Cardiac septum (tissue), 1 donor: ENCODE data around the gene WDR88. TPM values are rescaled to one million over a fixed set of nuclear protein-coding genes. Genes with fewer than 3 reads are reported as not detected.
"Not testable (repeated sequence)": the region's sequence is repeated elsewhere in the genome, so short reads cannot be mapped to it uniquely, and the experiment has no call there.

Source experiments
- DNase-seq: peaks from one replicate; pipeline ENCODE4 v3.0.0-alpha.2; 2020; ENCODE audit warnings: low spot score
- intact Hi-C: fragments of 100-400 bp; cut with DNase I; formaldehyde crosslinking; loops from one replicate; pipeline ENCODE4 v1.14.0; 2022
- total RNA-seq: library from RNA; stranded (reverse); fragmentation: NEBNext Ultra II Directional; extraction: Animal tissue kit (Norgen Biotek cat#: 25700); gene quantifications from one replicate; pipeline ENCODE4 v1.2.1, GENCODE V29; 2021
- donor health status: DM: no; HTN: no; CAD: no.

The WDR88 gene
- total RNA-seq, 1 donor from 2014 or later, result not detected

DNA sequence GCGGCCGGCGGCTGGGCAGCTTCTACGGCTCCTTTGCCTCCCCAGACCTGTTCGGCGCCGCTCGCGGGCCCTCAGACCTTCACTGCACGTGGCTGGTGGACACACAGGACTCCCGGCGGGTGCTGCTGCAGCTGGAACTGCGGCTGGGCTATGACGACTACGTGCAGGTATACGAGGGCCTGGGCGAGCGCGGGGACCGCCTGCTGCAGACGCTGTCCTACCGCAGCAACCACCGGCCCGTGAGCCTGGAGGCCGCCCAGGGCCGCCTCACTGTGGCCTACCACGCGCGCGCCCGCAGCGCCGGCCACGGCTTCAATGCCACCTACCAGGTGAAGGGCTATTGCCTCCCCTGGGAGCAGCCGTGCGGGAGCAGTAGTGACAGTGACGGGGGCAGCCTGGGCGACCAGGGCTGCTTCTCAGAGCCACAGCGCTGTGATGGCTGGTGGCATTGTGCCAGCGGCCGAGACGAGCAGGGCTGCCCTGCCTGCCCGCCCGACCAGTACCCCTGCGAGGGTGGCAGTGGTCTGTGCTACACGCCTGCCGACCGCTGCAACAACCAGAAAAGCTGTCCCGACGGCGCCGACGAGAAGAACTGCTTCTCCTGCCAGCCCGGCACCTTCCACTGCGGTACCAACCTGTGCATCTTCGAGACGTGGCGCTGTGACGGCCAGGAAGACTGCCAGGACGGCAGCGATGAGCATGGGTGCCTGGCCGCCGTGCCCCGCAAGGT, 73.8 kb downstream of the WDR88 start:
- intact Hi-C loops, result no loop called here
- DNase-seq, result no peak

DNA sequence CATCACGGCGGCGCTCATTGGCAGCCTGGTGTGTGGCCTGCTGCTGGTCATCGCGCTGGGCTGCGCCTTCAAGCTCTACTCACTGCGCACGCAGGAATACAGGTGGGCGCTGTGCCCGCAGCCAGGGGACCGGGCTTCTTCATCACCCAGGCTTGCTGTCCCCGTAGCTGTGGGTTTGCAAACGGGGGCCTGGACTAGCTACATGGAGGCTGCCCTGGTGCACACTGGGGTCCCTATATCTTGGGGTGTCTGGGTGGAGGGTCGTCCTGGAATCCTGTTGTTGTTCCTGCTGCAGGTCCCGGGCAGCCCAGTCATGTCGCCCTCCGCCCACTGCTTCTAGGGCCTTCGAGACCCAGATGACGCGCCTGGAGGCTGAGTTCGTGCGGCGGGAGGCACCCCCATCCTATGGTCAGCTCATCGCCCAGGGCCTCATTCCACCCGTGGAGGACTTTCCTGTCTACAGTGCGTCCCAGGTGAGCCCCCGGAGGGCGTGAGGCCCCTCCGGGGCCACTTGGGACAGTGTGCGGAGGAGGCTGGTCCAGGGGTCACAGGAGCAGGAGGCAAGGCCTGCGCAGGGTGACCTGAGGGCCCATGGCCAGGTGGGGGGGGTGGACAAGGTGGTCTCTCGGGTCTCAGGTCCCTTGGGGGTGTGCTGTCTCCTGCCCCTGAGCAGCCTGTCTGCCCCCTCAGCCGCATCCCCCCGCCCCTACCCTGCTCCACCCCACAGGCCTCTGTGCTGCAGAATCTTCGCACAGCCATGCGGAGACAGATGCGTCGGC, 74.5 kb downstream of the WDR88 start:
- intact Hi-C loops, result no loop called here
- DNase-seq, result no peak

DNA sequence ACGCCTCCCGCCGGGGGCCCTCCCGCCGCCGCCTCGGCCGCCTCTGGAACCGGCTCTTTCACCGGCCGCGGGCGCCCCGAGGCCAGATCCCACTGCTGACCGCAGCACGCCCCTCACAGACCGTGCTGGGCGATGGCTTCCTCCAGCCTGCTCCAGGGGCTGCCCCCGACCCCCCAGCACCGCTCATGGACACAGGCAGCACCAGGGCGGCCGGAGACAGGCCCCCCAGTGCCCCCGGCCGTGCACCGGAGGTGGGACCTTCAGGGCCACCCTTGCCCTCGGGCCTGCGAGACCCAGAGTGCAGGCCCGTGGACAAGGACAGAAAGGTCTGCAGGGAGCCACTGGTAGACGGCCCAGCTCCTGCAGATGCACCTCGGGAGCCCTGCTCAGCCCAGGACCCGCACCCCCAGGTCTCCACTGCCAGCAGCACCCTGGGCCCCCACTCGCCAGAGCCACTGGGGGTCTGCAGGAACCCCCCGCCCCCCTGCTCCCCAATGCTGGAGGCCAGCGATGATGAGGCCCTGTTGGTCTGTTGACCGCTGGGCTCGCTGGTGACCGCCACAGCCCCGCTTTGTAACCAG, 75.2 kb downstream of the WDR88 start:
- intact Hi-C loops, result no loop called here
- DNase-seq, result no peak

DNA sequence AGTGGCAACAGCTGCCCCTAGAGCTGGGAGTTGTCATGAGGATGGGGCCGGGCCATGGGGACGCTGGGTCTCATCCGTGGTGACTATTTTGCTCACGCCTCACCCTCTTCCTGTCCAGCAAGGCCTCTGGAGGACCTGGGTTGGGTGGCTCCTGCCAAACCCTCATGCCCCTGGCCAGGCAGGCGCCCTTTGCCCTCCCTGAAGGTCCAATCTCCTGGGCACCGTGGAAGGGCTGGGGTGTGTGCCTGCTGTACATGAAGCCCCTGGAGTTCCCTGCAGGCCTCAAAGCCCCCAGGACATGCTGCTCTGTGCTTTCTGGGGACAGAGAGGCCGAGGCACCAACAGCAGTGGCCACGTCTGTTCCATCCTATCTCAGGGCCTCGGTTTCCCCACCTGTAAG, 76.0 kb downstream of the WDR88 start:
- no peak for DNase-seq
- intact Hi-C loops, result no loop called here

DNA sequence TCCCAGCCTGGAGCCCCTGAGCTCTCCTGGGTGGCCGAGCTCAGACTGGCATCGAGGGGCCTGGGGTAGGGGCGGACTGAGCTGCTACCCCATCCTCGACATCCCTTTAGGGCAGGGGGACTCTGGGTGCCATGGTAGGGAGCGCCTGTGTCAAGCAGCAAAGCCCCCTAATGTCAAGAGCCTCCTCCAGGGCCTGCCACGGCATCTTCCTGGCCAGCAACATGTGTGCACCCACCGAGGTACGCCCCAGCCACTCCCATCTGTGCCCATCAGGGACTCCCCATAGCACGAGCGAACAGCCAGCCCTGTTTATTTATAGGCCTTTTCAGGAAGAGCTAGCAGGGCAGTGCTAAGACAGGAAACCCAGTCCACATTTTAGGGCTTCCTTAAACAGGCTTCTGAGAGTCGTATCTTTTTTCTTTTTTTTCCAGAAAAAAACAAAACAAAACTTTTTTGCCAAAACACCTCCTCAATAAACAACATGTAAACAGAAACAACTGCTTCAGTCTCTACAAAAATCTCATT, 76.5 kb downstream of the WDR88 start:
- intact Hi-C loops, result no loop called here
- no peak for DNase-seq

DNA sequence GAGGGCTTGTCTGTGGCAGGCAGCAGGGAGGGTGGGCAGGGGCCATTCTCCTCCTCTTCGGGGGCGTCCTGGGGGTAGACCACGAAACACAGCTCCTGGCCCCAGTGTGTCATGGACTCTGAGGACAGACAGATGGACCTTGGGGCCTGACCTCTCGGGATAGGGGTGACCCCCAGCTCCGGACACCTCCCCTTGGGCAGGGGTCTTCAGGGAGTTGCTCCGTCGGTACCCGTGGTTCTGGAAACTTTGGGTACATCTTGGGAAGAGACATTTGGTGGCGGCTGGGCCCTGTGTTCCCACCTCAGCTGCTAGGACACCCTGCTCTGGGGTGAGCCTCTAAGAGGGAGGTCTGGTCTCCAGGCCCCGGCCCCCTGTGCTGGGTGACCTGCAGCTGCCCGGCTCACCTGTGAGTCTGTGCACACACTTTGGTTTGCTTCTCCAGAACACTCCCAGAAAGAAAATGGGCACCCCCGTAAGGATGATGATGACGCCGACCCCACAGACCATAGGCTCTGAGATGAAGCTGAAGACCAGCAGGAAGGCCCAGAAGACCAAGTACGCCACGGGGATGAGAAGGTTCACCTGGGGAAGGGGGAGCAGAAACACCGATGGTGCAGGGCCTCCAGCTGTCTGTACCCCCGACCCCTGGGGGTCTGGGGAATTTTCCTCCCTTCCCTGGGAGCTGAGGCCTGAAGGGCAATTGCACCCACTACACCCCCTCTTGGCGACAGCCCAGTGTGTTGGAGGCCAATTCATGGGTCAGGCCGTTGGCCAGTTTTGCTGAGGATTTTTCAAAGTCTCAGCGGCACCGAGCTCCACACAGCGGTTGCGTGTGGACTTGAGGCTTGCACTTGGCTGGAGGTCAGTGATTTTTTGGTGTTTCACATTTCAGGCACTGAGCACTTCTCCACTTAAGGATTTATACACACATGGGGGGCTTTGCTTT, 77.3 kb downstream of the WDR88 start:
- intact Hi-C loops, result no loop called here
- no peak for DNase-seq

DNA sequence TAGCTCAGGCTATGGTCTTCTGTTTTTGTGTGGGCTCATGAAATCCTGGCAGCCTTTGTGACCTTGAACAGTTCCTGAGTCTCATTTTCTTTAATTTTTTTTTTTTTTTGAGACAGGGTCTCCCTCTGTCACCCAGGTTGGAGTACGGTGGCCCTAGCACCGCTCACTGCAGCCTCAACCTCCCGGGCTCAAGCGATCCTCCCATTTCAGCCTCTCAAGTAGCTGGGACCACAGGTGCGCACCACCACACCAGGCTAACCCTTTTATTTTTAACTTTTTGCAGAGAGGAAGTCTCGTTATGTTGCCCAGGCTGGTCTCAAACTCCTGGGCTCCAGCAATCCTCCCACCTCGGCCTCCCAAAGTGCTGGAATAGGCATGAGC, 77.9 kb downstream of the WDR88 start:
- DNase-seq, intact Hi-C loops: not testable (repeated sequence)

DNA sequence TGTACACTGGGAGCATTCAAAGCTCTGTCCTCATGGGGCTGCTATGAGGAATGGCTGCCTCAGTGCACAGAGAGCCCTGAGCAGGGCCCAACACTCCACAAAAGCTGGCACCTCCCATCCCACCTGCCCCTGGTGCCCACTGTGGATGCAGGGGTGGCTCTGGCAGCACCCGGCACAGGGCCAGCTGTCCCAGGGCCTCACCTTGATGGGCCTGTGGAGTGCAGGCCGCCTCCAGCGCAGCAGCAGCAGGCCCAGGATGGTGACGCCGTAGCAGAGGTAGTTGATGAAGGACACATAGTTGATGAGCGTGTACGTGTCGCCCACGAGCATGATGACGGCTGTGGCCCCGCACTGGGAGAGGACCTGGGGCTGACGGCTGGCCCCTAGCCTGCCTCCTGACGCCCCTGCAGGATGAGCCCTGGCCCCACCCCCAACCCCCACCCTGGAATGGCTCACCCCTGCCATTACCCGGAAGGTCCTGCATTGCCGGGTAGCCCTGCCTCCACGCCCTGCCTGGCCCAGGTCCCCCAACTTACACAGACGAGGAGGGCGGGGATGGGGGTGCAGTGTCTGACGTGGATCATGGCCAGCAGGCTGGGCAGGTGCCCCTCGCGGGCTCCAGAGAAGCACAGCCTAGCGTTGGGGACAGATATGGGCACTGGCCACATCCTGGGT, 78.5 kb downstream of the WDR88 start:
- intact Hi-C loops, result no loop called here
- no peak for DNase-seq

DNA sequence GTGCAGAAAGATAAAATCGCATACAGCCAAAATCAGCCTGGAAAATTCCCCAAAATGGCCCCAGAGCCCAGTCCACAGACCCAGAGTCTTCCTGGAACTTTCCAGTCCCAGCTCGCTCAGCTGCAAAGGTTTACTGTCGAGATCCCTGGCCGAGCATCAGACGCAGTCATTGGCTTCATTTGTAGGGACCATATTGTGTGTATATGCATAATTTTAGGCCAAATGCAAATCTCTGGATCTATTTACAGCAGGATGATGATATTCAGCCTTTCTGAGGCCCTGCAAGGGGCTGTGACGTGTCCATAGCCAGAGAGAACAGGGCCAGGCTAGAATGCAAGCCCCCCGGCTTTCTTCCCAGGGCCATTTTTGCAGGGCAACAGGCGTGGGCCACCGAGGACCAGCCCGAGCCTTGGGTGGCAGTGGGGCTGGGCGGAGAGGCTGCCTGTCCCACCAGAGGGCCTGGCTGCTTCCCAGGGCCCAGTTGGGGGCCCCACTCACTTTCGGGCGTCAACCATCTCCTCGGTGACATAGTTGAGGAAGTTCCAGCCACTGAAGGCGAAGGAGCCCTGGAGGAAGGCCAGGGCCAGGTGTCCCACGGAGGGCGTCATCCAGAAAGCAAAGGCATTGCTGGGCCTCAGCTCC, 80.0 kb downstream of the WDR88 start:
- DNase-seq, result no peak
- intact Hi-C loops, result no loop called here

DNA sequence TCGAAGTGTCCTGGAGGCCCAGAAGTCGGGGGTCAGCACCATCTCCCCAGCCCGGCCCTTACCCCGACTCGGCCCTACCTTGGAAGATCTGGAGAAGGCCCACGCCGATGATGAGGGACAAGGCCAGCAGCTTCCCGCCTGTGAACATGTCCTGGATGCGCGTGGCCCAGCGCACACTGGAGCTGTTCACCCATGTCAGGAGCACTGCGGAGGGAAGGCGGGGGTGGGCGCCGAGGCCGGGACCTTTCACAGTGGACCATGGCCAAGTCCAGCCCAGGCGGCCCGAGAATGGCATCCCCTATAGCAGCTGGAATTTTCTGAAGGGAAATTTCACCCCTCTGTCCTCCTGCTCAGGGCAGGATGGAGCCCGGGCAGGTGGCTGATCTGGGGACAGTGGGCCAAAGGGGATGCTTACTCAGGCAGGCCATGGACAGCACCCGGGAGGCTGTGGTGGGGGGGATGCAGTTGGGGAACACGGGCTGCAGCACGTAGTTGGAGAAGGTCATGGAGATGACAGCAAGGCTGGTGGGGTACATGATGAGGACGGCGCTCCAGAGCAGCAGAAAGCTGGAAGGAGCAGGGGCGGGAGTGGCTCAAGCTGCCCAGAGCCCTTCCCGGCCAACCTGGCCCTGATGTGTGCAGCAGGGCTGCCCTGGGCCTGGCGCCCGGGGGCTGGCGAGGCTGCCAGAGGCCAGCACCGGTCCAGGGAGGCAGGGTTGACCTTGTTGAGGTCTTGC, 80.7 kb downstream of the WDR88 start:
- no peak for DNase-seq
- intact Hi-C loops, result no loop called here

DNA sequence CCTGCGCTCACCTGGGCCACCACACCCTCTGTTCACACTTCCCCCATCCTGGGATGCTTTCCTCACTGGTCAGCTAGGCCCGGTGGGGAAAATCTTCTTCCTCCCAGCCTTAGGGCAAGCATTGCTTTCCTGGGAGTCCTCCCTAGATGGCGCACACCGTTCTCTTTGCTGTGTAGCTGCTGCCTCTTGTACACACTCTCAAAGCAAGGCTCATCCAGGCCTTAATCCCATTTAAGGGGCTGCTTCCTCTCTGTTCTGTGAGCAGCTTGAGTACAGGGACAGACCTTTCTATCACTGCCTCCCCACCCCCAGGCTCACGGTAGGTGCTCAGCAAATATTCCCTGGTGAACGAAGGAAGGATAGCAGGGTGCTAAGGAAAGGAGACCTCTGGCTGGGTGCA, 82.7 kb downstream of the WDR88 start:
- no peak for DNase-seq
- intact Hi-C loops, result no loop called here

DNA sequence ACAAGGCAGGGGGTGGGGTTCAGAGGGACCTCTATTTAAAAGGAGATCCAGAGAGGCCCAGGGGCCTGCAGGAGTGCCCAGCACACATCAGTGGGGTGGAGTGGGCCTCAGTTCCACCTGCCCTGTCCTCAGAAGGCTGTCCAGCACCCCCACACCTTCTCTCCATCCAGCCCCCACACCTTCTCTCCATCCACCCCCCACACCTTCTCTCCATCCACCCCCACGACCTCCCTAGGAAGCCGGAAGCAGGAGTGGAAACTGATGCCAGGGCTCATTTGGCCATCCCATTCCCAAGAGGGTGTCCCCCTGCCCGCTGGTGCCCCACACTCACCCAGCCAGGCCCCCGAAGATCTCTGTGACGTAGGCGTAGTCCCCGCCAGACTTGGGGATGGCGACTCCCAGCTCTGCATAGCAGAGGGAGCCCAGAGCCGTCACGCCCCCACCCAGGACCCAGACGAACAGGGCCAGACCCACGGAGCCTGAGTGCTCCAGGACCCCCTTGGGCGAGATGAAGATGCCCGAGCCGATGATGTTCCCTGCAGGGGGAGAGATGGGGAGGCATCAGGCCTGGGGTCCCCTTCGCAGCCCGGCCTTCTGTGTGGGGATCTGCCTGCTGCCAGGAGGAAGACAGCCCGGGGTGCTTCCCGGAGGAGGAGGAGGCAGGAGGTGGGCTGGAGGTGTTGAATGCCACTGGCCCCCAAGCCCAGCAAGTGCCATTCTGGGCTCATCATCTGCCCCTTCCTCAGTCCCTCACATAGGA, 83.7 kb downstream of the WDR88 start:
- intact Hi-C loops, result no loop called here
- no peak for DNase-seq

DNA sequence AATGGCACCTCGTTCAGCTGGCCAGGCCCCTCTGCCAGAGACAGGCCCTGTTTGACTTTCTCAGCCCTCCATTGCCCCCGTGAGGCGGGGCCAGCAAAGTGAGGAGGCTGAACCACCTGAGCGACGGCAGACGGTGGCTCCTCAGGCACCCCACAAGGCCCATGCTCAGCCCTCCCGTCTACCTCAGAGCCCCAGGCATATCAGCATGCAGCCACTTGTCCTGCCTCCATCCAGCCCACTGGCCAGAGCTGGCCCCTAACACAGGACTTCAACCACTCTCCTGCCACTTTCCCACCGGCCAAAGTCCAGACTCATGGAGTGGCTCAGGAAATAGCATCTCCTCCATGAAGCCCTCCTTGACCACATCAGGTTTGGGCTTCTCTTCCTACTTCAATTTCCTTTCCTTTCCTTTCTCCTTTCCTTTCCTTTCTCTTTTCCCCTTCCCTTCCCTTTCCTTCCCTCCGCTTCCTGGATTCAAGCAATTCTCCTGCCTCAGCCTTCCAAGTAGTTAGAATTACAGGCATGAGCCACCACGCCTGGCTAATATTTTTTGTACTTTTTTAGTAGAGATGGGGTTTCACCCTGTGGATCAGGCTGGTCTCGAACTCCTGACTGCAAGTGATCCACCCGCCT, 84.4 kb downstream of the WDR88 start:
- intact Hi-C loops, result no loop called here
- no peak for DNase-seq

DNA sequence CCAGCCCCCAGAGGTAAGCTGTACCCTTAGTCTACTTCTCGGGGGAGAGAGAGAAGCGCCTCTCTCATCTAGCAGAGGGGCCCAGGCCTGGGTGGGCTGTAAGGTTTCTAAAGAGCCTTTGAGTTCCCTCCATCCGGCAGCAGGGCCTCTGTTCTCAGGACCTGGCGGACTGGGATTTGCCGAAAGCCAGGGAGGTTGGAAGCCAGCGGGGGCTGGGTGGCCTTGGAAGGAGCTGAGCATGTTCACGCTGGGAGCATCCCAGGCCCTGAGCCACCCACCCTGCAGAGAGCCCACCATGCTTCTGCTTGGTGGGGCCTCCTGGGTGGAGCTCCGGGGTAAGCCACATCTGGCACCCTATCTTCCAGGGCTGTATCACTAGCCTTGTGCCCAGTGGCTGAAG, 86.0 kb downstream of the WDR88 start:
- intact Hi-C loops, result no loop called here
- DNase-seq, result no peak

DNA sequence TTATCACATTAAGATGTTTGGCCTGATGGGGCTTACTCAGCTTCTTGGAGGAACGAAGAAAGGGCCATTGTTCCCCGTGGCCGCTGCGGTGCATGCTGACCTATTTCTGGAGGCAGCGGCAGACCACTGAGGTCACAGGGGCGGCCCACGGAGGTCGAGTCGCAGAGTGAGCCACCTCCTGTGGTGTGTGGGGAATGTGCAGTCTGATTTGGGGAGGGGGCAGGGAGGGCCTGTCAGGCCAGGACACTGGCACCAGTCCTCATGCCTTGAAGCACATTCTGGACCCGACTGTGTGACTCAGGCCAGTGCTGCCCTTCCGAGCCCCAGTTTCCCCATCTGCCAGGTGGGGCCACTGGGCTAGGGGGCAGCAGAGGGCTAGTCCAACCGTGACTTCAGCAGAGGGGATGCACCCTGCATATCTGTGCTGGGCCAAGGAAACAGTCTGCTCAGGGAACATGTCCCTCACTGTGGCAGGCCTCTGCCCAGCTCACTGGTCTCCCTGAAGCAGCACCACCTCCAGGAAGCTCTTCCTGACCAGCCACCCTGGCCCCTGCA, 87.4 kb downstream of the WDR88 start:
- intact Hi-C loops, result no loop called here
- DNase-seq, result no peak

DNA sequence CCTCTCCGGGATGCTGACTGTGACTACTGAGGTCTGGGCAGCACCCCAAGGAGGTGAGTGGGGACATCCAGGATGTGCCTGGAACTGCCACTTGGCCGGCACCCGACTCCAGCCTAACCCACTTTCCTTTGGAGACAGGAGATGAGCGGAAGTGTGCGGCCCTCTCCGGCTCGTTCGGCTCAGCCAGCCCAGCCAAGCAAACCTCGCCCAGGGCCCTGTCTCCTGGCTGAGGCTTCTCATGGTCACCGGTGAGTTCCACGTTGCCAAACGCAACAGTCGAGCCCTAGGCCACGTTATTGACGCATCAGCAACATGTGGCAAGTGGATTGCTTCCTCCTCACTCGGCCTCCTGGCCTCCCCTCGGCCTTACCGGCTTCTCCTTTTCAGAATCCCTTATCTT, 88.2 kb downstream of the WDR88 start:
- DNase-seq, result no peak
- intact Hi-C loops, result no loop called here

DNA sequence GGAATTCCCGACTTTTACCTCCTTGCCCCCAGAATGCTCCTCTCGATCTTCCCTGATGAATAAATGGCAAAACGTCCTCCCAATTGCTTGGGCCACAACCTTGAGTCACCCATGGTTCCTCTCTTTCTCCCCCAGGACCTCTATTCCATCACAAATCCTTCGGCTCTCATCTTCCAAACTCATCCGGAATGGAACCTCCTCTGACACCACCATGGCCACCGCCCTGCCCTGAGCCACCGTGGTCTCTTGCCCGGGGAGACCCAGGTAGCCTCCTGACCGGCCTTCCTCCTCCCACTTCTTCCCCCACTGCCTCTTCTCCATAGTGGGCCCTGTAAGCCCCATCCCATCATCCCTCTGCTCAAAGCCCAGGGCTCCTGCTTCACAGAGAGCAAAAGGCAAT, 88.8 kb downstream of the WDR88 start:
- intact Hi-C loops, result no loop called here
- DNase-seq, result no peak
